ENCODE measurements around the gene CMTM2. TPM values are rescaled to one million over a fixed set of nuclear protein-coding genes. Genes with fewer than 3 reads are reported as not detected.

Gene CMTM2
- total and polyA plus RNA-seq, 2 experiments from 2014 or later: 0.60 TPM; not detected in 1

GRCh38 chr16:66569827-66570405, 9.3 kb upstream of the CMTM2 start:
- peak; percentile 26 for DNase-seq (ENCODE audit: low spot score)
- Histone ChIP-seq H3K4me3 (no peak overlapping the region), H3K27me3 (no peaks in the 10 kb centered on the region), H3K4me1 (ENCODE audit: insufficient read depth) (peaks cover 7% of the 10 kb centered on the region), H2AFZ (no peak overlapping the region), H3K27ac (peak overlapping the region; percentile 41), H3K9me2 (replicated peaks; ENCODE audit: insufficient read depth) (no peaks in the 10 kb centered on the region), H3K79me2 (no peaks in the 10 kb centered on the region), H3K9me3 (ENCODE audit: low read depth) (no peaks in the 10 kb centered on the region), H4K20me1 (ENCODE audit: insufficient read depth, poor library complexity, severe bottlenecking) (no peaks in the 10 kb centered on the region), H3K4me2 (peak overlapping the region; percentile 4), H3K36me3 (replicated peaks; ENCODE audit: insufficient read depth, low read depth) (no peaks in the 10 kb centered on the region)
- WGBS (ENCODE audit: low lambda C conversion rate, missing lambda C conversion rate): 55% methylated on average over 3 of the region's 3 CpGs
- TF ChIP-seq EZH2phosphoT487 (IDR thresholded peaks at IDR 0.05; ENCODE audit: low read depth, severe bottlenecking, unreplicated experiment): no peak
- no peak for TF ChIP-seq CTCF (IDR thresholded peaks at IDR 0.05; ENCODE audit: poor library complexity)
- no peak for TF ChIP-seq EZH2 (IDR thresholded peaks at IDR 0.05; ENCODE audit: borderline replicate concordance)

- no peak overlapping the region for H3K27ac ChIP-seq
- H3K4me2 ChIP-seq: no peak overlapping the region
- no peaks in the 10 kb centered on the region for H3K36me3 ChIP-seq (replicated peaks; ENCODE audit: insufficient read depth, low read depth)
- peaks cover 7% of the 10 kb centered on the region for H3K4me1 ChIP-seq (ENCODE audit: insufficient read depth)
- DNase-seq (ENCODE audit: low spot score): no peak
- no peaks in the 10 kb centered on the region for H3K79me2 ChIP-seq
- no peaks in the 10 kb centered on the region for H4K20me1 ChIP-seq (ENCODE audit: insufficient read depth, poor library complexity, severe bottlenecking)
- WGBS (ENCODE audit: low lambda C conversion rate, missing lambda C conversion rate): 88% methylated on average over 2 of the region's 2 CpGs
- TF ChIP-seq EZH2 (IDR thresholded peaks at IDR 0.05; ENCODE audit: borderline replicate concordance) (no peak), CTCF (IDR thresholded peaks at IDR 0.05; ENCODE audit: poor library complexity) (no peak), EZH2phosphoT487 (IDR thresholded peaks at IDR 0.05; ENCODE audit: low read depth, severe bottlenecking, unreplicated experiment) (no peak)
- no peak overlapping the region for H3K4me3 ChIP-seq
- H3K9me2 ChIP-seq (replicated peaks; ENCODE audit: insufficient read depth): no peaks in the 10 kb centered on the region
- no peaks in the 10 kb centered on the region for H3K27me3 ChIP-seq
- no peak overlapping the region for H2AFZ ChIP-seq
- H3K9me3 ChIP-seq (ENCODE audit: low read depth): no peaks in the 10 kb centered on the region
Measured at GRCh38 chr16:66572356-66572755, 6.9 kb upstream of the CMTM2 start.

- Histone ChIP-seq H3K36me3 (replicated peaks; ENCODE audit: insufficient read depth, low read depth) (no peaks in the 10 kb centered on the region), H4K20me1 (ENCODE audit: insufficient read depth, poor library complexity, severe bottlenecking) (no peaks in the 10 kb centered on the region), H3K27ac (no peak overlapping the region), H3K4me1 (ENCODE audit: insufficient read depth) (peaks cover 7% of the 10 kb centered on the region), H3K4me3 (no peak overlapping the region), H3K9me3 (ENCODE audit: low read depth) (no peaks in the 10 kb centered on the region), H3K4me2 (no peak overlapping the region), H2AFZ (no peak overlapping the region), H3K9me2 (replicated peaks; ENCODE audit: insufficient read depth) (no peaks in the 10 kb centered on the region), H3K27me3 (peaks cover 17% of the 10 kb centered on the region), H3K79me2 (no peaks in the 10 kb centered on the region)
- no peak for TF ChIP-seq CTCF (IDR thresholded peaks at IDR 0.05; ENCODE audit: poor library complexity)
- TF ChIP-seq EZH2 (IDR thresholded peaks at IDR 0.05; ENCODE audit: borderline replicate concordance): no peak
- no peak for TF ChIP-seq EZH2phosphoT487 (IDR thresholded peaks at IDR 0.05; ENCODE audit: low read depth, severe bottlenecking, unreplicated experiment)
- DNase-seq (ENCODE audit: low spot score): no peak
- WGBS (ENCODE audit: low lambda C conversion rate, missing lambda C conversion rate): 100% methylated on average over 1 of the region's 1 CpG
Measured at GRCh38 chr16:66574081-66574480, 5.2 kb upstream of the CMTM2 start.

Measured in hepatocyte (in vitro differentiated cells).